K562 (cell line): ENCODE data around the gene SLC25A1. TPM values are rescaled to one million over a fixed set of nuclear protein-coding genes. Genes with fewer than 3 reads are reported as not detected.

ENCODE experiments used
- ATAC-seq: fragments of 200-7000 bp; cut with Tn5 transposase; 3 replicates; pipeline ENCODE4 v1.9.1; 2020; ENCODE audit warnings: moderate library complexity
- BruUV-seq: library from RNA; stranded (reverse); fragments of 400-500 nt; replicated peaks from 2 replicates; lab custom pipeline; 2021; lab: Mats Ljungman, UMichigan
- CTCF ChIA-PET: fragments of 300-600 bp; formaldehyde crosslinking; extraction: SDS; loops from one replicate; lab custom pipeline; 2021; ENCODE audit warnings: low intra/inter-chr PET ratio; lab: Yijun Ruan, JAX
- POLR2A ChIA-PET: fragments of 300-600, 350-650 bp; sonication (Branson Sonifier 250); formaldehyde crosslinking; extraction: SDS; loops from one replicate; lab custom pipeline; 2021; ENCODE audit warnings: antibody characterized with exemption, inconsistent platforms; lab: Yijun Ruan, JAX
- DNase-seq, 4 experiments: peaks; one replicate each; pipeline versions ENCODE4 v3.0.0 to v3.0.0-alpha.2; 2011 to 2018; ENCODE audit warnings: low spot score in 3 of 4, mixed read lengths in 3 of 4; ENCODE audit errors: extremely low read depth in 1 of 4
- FAIRE-seq: peaks from 2 replicates; lab custom pipeline; 2011; peaks lifted over from hg19 to GRCh38; lab: Jason Lieb, UNC
- H2AFZ ChIP-seq: 2 replicates; pipeline ENCODE4 v1.6.0; 2011; ENCODE audit warnings: low read depth, low read length, control low read depth, inconsistent platforms
- H3K27ac ChIP-seq: fragments of 200-600 bp; 3 replicates; pipeline ENCODE4 v1.8.0; 2011; ENCODE audit warnings: low read depth, mild to moderate bottlenecking, control low read depth, inconsistent platforms, low read length, moderate library complexity, mixed read lengths; ENCODE audit errors: extremely low read depth
- H3K27me3 ChIP-seq, 2 experiments: fragments of 300-600 bp in 1 of 2; 2 replicates in 1 of 2; 3 replicates in 1 of 2; pipeline versions ENCODE4 v1.6.0 to v1.8.0; 2011; ENCODE audit warnings: inconsistent platforms in 2 of 2, low read length in 2 of 2, mild to moderate bottlenecking in 1 of 2, mixed read lengths in 1 of 2, moderate library complexity in 1 of 2; ENCODE audit not compliant: control insufficient read depth in 2 of 2, insufficient read depth in 2 of 2
- H3K36me3 ChIP-seq: fragments of 300-600 bp; 3 replicates; pipeline ENCODE4 v1.8.0; 2011; ENCODE audit warnings: mild to moderate bottlenecking, low read length, inconsistent platforms; ENCODE audit not compliant: control insufficient read depth, insufficient read depth
- H3K4me1 ChIP-seq, 2 experiments: fragments of 200-600 bp in 1 of 2; replicated peaks in 1 of 2; 2 replicates in 1 of 2; 3 replicates in 1 of 2; pipeline versions ENCODE4 v1.5.1 to v1.8.0; 2011; ENCODE audit warnings: inconsistent platforms in 2 of 2, low read length in 2 of 2, mild to moderate bottlenecking in 1 of 2, mixed read lengths in 1 of 2, moderate library complexity in 1 of 2; ENCODE audit not compliant: control insufficient read depth in 2 of 2, insufficient read depth in 2 of 2
- H3K4me2 ChIP-seq: 2 replicates; pipeline ENCODE4 v1.6.1; 2011; ENCODE audit warnings: low read length, control low read depth, inconsistent platforms, mixed read lengths; ENCODE audit not compliant: insufficient read depth
- H3K4me3 ChIP-seq: fragments of 200-600 bp; sonication (generic), shearing (Covaris generic); 2 replicates; pipeline ENCODE4 v1.5.1; 2016; ENCODE audit warnings: control low read depth, inconsistent platforms
- H3K79me2 ChIP-seq: fragments of 200-600 bp; 3 replicates; pipeline ENCODE4 v1.8.0; 2011; ENCODE audit warnings: low read length, inconsistent platforms; ENCODE audit not compliant: control insufficient read depth, insufficient read depth
- H3K9ac ChIP-seq, 2 experiments: 2 replicates each; pipeline versions ENCODE4 v1.6.0 to v1.6.1; 2011; ENCODE audit warnings: low read depth in 2 of 2, low read length in 2 of 2, control low read depth in 1 of 2, inconsistent platforms in 1 of 2, mild to moderate bottlenecking in 1 of 2, mixed read lengths in 1 of 2; ENCODE audit not compliant: insufficient read depth in 1 of 2
- H3K9me1 ChIP-seq: one replicate; pipeline ENCODE4 v1.6.0; 2011; ENCODE audit warnings: inconsistent platforms, mild to moderate bottlenecking, low read length, moderate library complexity; ENCODE audit not compliant: control insufficient read depth, insufficient read depth
- H3K9me3 ChIP-seq: replicated peaks from 2 replicates; pipeline ENCODE4 v1.5.1; 2011; ENCODE audit warnings: low read depth, low read length, inconsistent platforms; ENCODE audit not compliant: control insufficient read depth, insufficient read depth
- H4K20me1 ChIP-seq: replicated peaks from 2 replicates; pipeline ENCODE4 v1.6.1; 2011; ENCODE audit warnings: low read length, inconsistent platforms, mixed read lengths; ENCODE audit not compliant: control insufficient read depth, insufficient read depth
- CBFB ChIP-seq: sonication (generic); formaldehyde crosslinking; IDR thresholded peaks from 2 replicates; pipeline ENCODE4 v1.4.0; 2020; ENCODE audit warnings: mild to moderate bottlenecking, missing genetic modification reagents
- ELF4 ChIP-seq: fragments of 450-650 bp; formaldehyde crosslinking; IDR thresholded peaks from 2 replicates; pipeline ENCODE4 v1.4.0; 2022; ENCODE audit warnings: missing genetic modification characterization
- HDAC6 ChIP-seq: IDR thresholded peaks from 2 replicates; pipeline ENCODE4 v1.6.1; 2012; ENCODE audit warnings: low read depth, mild to moderate bottlenecking, control low read depth, inconsistent platforms, low read length, moderate library complexity
- MYC ChIP-seq, 2 experiments: fragments of 250-450 bp in 1 of 2; sonication (Bioruptor Pico) in 1 of 2; IDR thresholded peaks; 2 replicates each; pipeline versions ENCODE4 v1.5.1 to v1.6.1; 2012 to 2021; ENCODE audit warnings: low read depth in 2 of 2, borderline replicate concordance in 1 of 2, improper control_type of control experiment in 1 of 2, low read length in 1 of 2, mild to moderate bottlenecking in 1 of 2, moderate library complexity in 1 of 2
- POLR2AphosphoS2 ChIP-seq: IDR thresholded peaks from 2 replicates; pipeline ENCODE4 v1.6.1; 2012; ENCODE audit warnings: low read length, improper control_type of control experiment
- SAP30 ChIP-seq: fragments of 200-600 bp; sonication (generic); IDR thresholded peaks from 2 replicates; pipeline ENCODE4 v1.6.1; 2012; ENCODE audit warnings: borderline replicate concordance, low read depth, mild to moderate bottlenecking, moderate library complexity, low read length, control low read depth, inconsistent platforms; ENCODE audit not compliant: insufficient read depth, poor library complexity, severe bottlenecking
- SETDB1 ChIP-seq: IDR thresholded peaks from one replicate; pipeline ENCODE4 v1.6.1; 2012; ENCODE audit warnings: low read length, control low read depth, inconsistent platforms
- ZNF121 ChIP-seq: sonication (generic); formaldehyde crosslinking; conservative IDR thresholded peaks from 2 replicates; pipeline ENCODE4 v1.8.0; 2022; ENCODE audit warnings: missing genetic modification reagents
- ZNF445 ChIP-seq: fragments of 250-450 bp; sonication (Bioruptor Pico); IDR thresholded peaks from 2 replicates; pipeline ENCODE4 v1.4.0; 2020; ENCODE audit warnings: low read depth, mild to moderate bottlenecking, moderate library complexity
- WGBS: fragments of 100-300 bp; shearing (Covaris generic); methylation state at CpG from one replicate; pipeline ENCODE4 v1.1.6; 2016; ENCODE audit warnings: low coverage, mixed read lengths; ENCODE audit not compliant: insufficient coverage; ENCODE audit errors: missing lambda C conversion rate; 5-methylcytosine and 5-hydroxymethylcytosine counted together
- in situ Hi-C: fragments of 300-500 bp; cut with MboI; formaldehyde crosslinking; loops from 4 replicates; pipeline ENCODE4 v1.15.0; 2018; ENCODE audit warnings: inconsistent platforms, mixed read lengths
- intact Hi-C: fragments of 100-400 bp; cut with micrococcal nuclease; formaldehyde crosslinking; loops from 2 replicates; pipeline ENCODE4 v1.14.2; 2022
- polyA plus RNA-seq, 8 experiments: library from polyadenylated mRNA; depleted of rRNA in 4 of 8; stranded (reverse) in 5 of 8; unstranded in 3 of 8; fragments of >200 nt; fragmentation: Nextera tagmentation in 2 of 8; fragmentation: Illumina TruSeq in 1 of 8; extraction: Ambion mirVana in 2 of 8; extraction: Trizol in 1 of 8; gene quantifications; 2 replicates each; pipeline versions ENCODE4 v1.2.1 to v1.2.3, GENCODE V29; 2011 to 2014; ENCODE audit warnings: inconsistent platforms in 1 of 8, missing spikeins in 1 of 8
- total RNA-seq, 7 experiments: library from RNA; depleted of rRNA in 6 of 7; stranded (reverse); fragments of >200 nt in 6 of 7; fragmentation: Illumina TruSeq in 2 of 7; extraction: Trizol in 2 of 7; gene quantifications; 2 replicates each; pipeline versions ENCODE4 v1.2.1 to v1.2.3, GENCODE V29; 2011 to 2021; ENCODE audit warnings: low replicate concordance in 1 of 7
- TF ChIP-seq, protein P1 (sequence below), 2 experiments: fragments of 450-650 bp in 1 of 2; sonication (generic) in 1 of 2; formaldehyde crosslinking; conservative IDR thresholded peaks; 2 replicates each; pipeline versions ENCODE4 v1.4.0 to v1.8.1; 2020 to 2022; ENCODE audit warnings: mild to moderate bottlenecking in 1 of 2, missing genetic modification reagents in 1 of 2
- TF ChIP-seq, protein P2 (sequence below): sonication (generic); formaldehyde crosslinking; IDR thresholded peaks from 2 replicates; pipeline ENCODE4 v1.8.1; 2023; ENCODE audit warnings: mild to moderate bottlenecking, missing genetic modification reagents, moderate library complexity
- TF ChIP-seq, protein P3 (sequence below): fragments of 450-650 bp; formaldehyde crosslinking; IDR thresholded peaks from 2 replicates; pipeline ENCODE4 v1.4.0; 2020; ENCODE audit warnings: mild to moderate bottlenecking, moderate library complexity
- TF ChIP-seq, protein P4 (sequence below): sonication (generic); formaldehyde crosslinking; IDR thresholded peaks from 2 replicates; pipeline ENCODE4 v1.8.0; 2022; ENCODE audit warnings: missing genetic modification reagents, mild to moderate bottlenecking, borderline replicate concordance

SLC25A1 gene
- total and polyA plus RNA-seq, 9 of the 15 experiments (the other 6 are each of a cell fraction or from before 2014, with no cell fraction given) = 11.0 to 408 (median 110) TPM

DNA sequence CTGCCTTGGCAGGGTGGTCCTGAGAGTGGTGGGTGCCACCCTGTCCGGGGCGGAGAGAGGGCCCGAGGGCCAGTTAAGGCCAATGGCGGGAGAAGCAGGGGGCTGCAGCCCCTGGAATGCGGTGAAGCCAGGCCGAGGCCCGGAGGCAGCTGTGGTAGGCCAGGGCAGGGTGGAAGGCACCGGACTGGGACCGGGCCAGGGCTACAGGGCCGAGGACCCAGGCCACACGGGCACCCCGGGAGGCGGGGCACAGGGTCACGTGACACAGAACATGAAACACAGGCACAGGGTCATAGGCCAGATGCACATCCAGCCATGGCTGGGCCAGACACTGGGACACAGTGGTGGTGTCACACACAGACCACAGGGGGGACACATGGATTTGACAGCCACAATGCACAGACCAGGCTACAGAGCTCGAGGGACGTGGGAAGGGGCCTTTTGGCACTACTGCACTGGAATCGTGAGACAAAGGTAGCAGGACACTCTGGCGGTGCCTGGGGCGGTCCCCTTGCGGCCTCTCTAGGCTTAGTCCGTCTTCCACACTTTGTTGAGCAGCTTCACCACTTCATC lies 2.8 kb downstream of the SLC25A1 start (continued):
- TF ChIP-seq, protein P1, sequence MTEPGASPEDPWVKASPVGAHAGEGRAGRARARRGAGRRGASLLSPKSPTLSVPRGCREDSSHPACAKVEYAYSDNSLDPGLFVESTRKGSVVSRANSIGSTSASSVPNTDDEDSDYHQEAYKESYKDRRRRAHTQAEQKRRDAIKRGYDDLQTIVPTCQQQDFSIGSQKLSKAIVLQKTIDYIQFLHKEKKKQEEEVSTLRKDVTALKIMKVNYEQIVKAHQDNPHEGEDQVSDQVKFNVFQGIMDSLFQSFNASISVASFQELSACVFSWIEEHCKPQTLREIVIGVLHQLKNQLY (CRISPR knock-in tag; conservative IDR thresholded peaks at IDR 0.05) = no peak

DNA sequence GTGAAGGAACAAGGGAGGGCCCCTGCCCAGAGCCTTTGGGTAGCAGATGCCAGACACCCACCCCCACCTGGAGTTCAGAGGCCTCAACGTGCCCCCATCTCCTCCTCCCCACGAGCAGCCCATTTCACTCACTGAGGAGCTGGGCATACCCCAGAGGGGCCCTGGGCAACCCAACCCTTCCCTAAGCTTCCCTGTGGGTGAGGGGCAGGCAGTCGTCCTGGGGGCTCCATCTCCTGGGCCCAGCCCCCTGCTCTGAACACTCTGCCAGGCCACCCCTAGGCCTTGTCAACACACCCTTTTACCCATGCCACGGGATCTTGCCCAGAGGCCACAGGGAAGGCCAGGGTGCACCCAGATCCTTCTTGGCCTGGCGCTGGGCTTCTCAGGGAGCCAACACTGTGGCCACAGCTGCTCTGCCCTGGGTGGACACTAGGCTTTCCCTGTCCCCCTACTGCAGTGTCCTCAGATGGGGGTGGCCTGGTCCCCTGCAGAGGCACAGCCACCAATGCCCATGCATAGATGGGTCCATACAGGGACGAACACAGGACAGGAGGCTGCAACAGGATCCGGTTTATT lies 3.4 kb downstream of the SLC25A1 start:
- FAIRE-seq (no peak), DNase-seq (peak in 1 of 4 experiments; percentile 37), ATAC-seq (no peak)
- Histone ChIP-seq H3K9ac (peak overlapping the region in 1 of 2 experiments; percentile 96; a peak in 2 of 4 replicates), H3K36me3 (peaks cover 55% of the 10 kb centered on the region), H3K4me3 (no peak overlapping the region), H2AFZ (no peak overlapping the region), H3K9me3 (no peaks in the 10 kb centered on the region), H3K79me2 (peaks cover 81% of the 10 kb centered on the region), H3K4me2 (no peak overlapping the region), H3K27me3 (no peaks in the 10 kb centered on the region), H4K20me1 (peaks cover 42% of the 10 kb centered on the region), H3K27ac (no peak overlapping the region; the same call in 1 of the 3 replicates), H3K9me1 (peaks cover 28% of the 10 kb centered on the region), H3K4me1 (peaks cover 56 to 100% of the 10 kb centered on the region in 2 experiments)
- 85% methylated on average over 7 of the region's 7 CpGs for WGBS
- BruUV-seq = no TSS peak
- ChIA-PET CTCF (no interaction called here), POLR2A (interaction anchor here (0.6 to 2.9 kb wide), 19 partner anchors 27 to 680 kb away, joined by 3 to 9 read pairs (median 4); partner anchors contain the start of genes DGCR2, HIRA and MRPL40)
- in situ Hi-C loops (loop anchor here (5.0 kb wide), 1 partner anchor 452 kb away; no protein-coding TSS in a partner anchor), intact Hi-C loops (loop anchor here (5.0 kb wide), 2 partner anchors 138 to 197 kb away; no protein-coding TSS in a partner anchor)
- TF ChIP-seq CBFB (CRISPR knock-in tag) (no peak), ZNF121 (no peak), SAP30 (peak; percentile 47), POLR2AphosphoS2 (peak; percentile 84), HDAC6 (0 out of 2 replicates have a peak, but pooled peaks have one; percentile 57), MYC (IDR thresholded peaks at IDR 0.05; ENCODE audit: low read depth, low read length) (0 out of 2 replicates have a peak, but pooled peaks have one; percentile 1), MYC (CRISPR knock-in tag; IDR thresholded peaks at IDR 0.05; ENCODE audit: borderline replicate concordance, low read depth) (no peak), ELF4 (CRISPR knock-in tag) (0 out of 2 replicates have a peak, but pooled peaks have one; percentile 4), SETDB1 (peak; percentile 40), ZNF445 (CRISPR knock-in tag) (peak; percentile 23; the same call in 1 of the 2 replicates)
- TF ChIP-seq, protein P2, sequence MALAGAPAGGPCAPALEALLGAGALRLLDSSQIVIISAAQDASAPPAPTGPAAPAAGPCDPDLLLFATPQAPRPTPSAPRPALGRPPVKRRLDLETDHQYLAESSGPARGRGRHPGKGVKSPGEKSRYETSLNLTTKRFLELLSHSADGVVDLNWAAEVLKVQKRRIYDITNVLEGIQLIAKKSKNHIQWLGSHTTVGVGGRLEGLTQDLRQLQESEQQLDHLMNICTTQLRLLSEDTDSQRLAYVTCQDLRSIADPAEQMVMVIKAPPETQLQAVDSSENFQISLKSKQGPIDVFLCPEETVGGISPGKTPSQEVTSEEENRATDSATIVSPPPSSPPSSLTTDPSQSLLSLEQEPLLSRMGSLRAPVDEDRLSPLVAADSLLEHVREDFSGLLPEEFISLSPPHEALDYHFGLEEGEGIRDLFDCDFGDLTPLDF = 0 out of 2 replicates have a peak, but pooled peaks have one; percentile 41
- TF ChIP-seq, protein P3, sequence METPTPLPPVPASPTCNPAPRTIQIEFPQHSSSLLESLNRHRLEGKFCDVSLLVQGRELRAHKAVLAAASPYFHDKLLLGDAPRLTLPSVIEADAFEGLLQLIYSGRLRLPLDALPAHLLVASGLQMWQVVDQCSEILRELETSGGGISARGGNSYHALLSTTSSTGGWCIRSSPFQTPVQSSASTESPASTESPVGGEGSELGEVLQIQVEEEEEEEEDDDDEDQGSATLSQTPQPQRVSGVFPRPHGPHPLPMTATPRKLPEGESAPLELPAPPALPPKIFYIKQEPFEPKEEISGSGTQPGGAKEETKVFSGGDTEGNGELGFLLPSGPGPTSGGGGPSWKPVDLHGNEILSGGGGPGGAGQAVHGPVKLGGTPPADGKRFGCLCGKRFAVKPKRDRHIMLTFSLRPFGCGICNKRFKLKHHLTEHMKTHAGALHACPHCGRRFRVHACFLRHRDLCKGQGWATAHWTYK (CRISPR knock-in tag) = 0 out of 2 replicates have a peak, but pooled peaks have one; percentile 1
- TF ChIP-seq, protein P4, sequence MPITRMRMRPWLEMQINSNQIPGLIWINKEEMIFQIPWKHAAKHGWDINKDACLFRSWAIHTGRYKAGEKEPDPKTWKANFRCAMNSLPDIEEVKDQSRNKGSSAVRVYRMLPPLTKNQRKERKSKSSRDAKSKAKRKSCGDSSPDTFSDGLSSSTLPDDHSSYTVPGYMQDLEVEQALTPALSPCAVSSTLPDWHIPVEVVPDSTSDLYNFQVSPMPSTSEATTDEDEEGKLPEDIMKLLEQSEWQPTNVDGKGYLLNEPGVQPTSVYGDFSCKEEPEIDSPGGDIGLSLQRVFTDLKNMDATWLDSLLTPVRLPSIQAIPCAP (CRISPR knock-in tag) = no peak
